ENCODE data around the gene LRRTM3. TPM values are rescaled to one million over a fixed set of nuclear protein-coding genes. Genes with fewer than 3 reads are reported as not detected.

LRRTM3 gene
- polyA plus RNA-seq, 2 of the 4 experiments (the other 2 are of a cell fraction) = not detected

DNA sequence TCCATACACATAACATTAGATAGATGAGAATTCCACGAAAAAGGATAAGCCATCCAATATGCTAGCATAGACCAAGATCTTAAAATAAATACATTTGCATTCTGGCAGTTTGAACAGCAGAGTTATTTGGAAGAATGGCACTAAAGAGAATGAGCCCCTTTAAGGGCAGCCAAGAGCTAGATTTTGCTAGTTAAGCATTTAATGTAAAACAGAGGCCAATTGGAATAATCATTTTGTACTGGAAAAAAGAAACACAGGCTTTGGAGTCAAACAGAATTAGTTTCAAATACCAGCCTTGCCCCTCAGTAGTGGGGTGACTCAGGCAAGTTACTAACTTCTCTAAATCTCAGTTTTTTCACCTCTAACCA lies 56.2 kb downstream of the LRRTM3 start:
- Histone ChIP-seq H3K4me3 (no peak overlapping the region), H3K4me1 (no peaks in the 10 kb centered on the region), H3K9me3 (no peaks in the 10 kb centered on the region), H3K27ac (no peak overlapping the region), H3K4me2 (no peak overlapping the region)
- FAIRE-seq = no peak
- CTCF ChIA-PET = interaction anchor here (0.6 kb wide), 1 partner anchor 1326 kb away, joined by 3 read pairs; no protein-coding TSS in a partner anchor
- no peak for DNase-seq (ENCODE audit: low read depth in 1 of 2, low spot score in 1 of 2)
- WGBS (ENCODE audit: missing lambda C conversion rate) = 0% methylated on average over 1 of the region's 1 CpG
- POLR2A ChIA-PET = no interaction called here
- TF ChIP-seq MAFK (IDR thresholded peaks at IDR 0.05; ENCODE audit: partially characterized antibody) (peak; percentile 21), JUN (IDR thresholded peaks at IDR 0.05) (no peak)
- no peak for ATAC-seq

DNA sequence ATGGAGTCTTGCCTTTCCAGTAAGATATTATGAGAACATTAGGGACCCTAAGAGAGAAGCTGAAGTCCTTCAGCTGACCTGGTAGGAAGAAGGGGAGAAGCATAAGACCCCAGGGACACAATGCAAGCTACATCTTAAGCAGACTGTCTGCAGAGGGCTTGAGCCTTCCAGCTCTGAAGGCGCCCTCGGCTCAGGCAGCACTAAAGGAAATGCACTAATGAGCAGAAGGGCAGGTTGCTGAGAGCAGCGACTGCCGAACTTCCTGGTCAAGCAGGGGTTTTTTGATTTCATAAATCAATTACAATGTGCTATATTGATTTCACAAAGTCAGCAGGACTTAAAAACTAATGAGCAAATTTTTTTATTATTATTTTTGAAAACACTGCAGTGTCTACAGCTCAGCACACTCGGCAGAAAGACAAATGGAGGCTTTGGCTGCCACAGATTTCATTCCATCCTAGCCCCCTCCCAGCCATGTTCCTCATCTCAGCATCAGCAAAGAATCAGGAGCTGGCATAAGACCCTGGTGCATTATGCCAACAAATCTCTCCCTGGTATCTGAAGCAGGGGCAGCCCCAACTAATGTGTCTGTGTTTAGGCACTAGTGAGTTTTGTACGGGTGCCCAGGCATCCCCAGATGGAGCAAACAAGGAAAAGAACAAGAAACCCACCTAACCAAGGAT lies 57.1 kb downstream of the LRRTM3 start:
- ChIA-PET CTCF (interaction anchor here (0.9 kb wide), 1 partner anchor 16 kb away, joined by 3 read pairs; no protein-coding TSS in a partner anchor), POLR2A (no interaction called here)
- ATAC-seq (no peak), FAIRE-seq (no peak), DNase-seq (ENCODE audit: low read depth in 1 of 2, low spot score in 1 of 2) (no peak)
- under 1% methylated on average over 6 of the region's 6 CpGs for WGBS (ENCODE audit: missing lambda C conversion rate)
- H3K4me3 ChIP-seq = no peak overlapping the region
- H3K9me3 ChIP-seq = no peaks in the 10 kb centered on the region
- H3K4me2 ChIP-seq = no peak overlapping the region
- H3K4me1 ChIP-seq = no peaks in the 10 kb centered on the region
- H3K27ac ChIP-seq = no peak overlapping the region
- TF ChIP-seq, protein P1, sequence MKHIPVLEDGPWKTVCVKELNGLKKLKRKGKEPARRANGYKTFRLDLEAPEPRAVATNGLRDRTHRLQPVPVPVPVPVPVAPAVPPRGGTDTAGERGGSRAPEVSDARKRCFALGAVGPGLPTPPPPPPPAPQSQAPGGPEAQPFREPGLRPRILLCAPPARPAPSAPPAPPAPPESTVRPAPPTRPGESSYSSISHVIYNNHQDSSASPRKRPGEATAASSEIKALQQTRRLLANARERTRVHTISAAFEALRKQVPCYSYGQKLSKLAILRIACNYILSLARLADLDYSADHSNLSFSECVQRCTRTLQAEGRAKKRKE (CRISPR knock-in tag; IDR thresholded peaks at IDR 0.05; ENCODE audit: low read depth) = no peak
- TF ChIP-seq RARB (CRISPR knock-in tag; IDR thresholded peaks at IDR 0.05) (no peak), JUNB (IDR thresholded peaks at IDR 0.05) (no peak), RCOR1 (IDR thresholded peaks at IDR 0.05; ENCODE audit: low read depth, low read length) (no peak), NFE2L2 (conservative IDR thresholded peaks at IDR 0.05; ENCODE audit: low read length) (no peak), FOSL2 (IDR thresholded peaks at IDR 0.05) (no peak), FOSL2 (CRISPR knock-in tag; IDR thresholded peaks at IDR 0.05) (no peak), POLR2AphosphoS2 (conservative IDR thresholded peaks at IDR 0.05; ENCODE audit: low read length) (no peak)

DNA sequence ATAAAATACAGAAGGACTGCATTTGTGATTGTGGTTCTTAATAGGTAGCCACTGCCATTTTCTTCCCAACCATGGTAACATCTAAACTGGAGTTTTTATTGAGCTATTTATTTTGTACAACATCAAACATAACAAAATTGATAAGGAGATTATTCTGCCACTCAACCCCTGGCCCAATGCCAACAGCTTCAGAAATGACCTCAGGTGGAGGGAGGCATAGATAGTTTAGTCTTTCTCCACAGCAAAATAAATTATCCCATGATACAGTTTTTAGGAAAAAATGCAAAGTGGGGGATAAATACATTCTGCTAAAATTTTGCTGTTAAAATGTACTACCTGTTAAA lies 57.6 kb downstream of the LRRTM3 start:
- H3K4me2 ChIP-seq = no peak overlapping the region
- ChIA-PET CTCF (interaction anchor here (0.9 kb wide), 1 partner anchor 15 kb away, joined by 3 read pairs; no protein-coding TSS in a partner anchor), POLR2A (no interaction called here)
- no peak for TF ChIP-seq EP300 (IDR thresholded peaks at IDR 0.05)
- TF ChIP-seq EHMT2 (IDR thresholded peaks at IDR 0.05; ENCODE audit: low read depth) = no peak
- TF ChIP-seq MAZ (IDR thresholded peaks at IDR 0.05; ENCODE audit: borderline replicate concordance, low read depth, low read length) = no peak
- no peak for TF ChIP-seq POLR2AphosphoS2 (conservative IDR thresholded peaks at IDR 0.05; ENCODE audit: low read length)
- TF ChIP-seq KDM1A (IDR thresholded peaks at IDR 0.05; ENCODE audit: low read depth) = no peak
- no peak for TF ChIP-seq TP53 (CRISPR knock-in tag; IDR thresholded peaks at IDR 0.05)
- TF ChIP-seq POLR2A (IDR thresholded peaks at IDR 0.05; ENCODE audit: low read length) = no peak
- TF ChIP-seq HOXB13 (CRISPR knock-in tag; IDR thresholded peaks at IDR 0.05; ENCODE audit: low read depth) = no peak
- no peak for TF ChIP-seq ZC3H11A (IDR thresholded peaks at IDR 0.05)
- no peak for TF ChIP-seq JUN (IDR thresholded peaks at IDR 0.05)
- no peak for TF ChIP-seq MYC (IDR thresholded peaks at IDR 0.05; ENCODE audit: borderline replicate concordance, low read length)
- no peak for TF ChIP-seq CBX8 (IDR thresholded peaks at IDR 0.05)
- TF ChIP-seq JUNB (IDR thresholded peaks at IDR 0.05) = no peak
- TF ChIP-seq MAFK (IDR thresholded peaks at IDR 0.05; ENCODE audit: partially characterized antibody) = no peak
- TF ChIP-seq RCOR1 (IDR thresholded peaks at IDR 0.05; ENCODE audit: low read depth, low read length) = no peak
- TF ChIP-seq, protein P1 (CRISPR knock-in tag; IDR thresholded peaks at IDR 0.05; ENCODE audit: low read depth) = no peak
- TF ChIP-seq, protein P2, sequence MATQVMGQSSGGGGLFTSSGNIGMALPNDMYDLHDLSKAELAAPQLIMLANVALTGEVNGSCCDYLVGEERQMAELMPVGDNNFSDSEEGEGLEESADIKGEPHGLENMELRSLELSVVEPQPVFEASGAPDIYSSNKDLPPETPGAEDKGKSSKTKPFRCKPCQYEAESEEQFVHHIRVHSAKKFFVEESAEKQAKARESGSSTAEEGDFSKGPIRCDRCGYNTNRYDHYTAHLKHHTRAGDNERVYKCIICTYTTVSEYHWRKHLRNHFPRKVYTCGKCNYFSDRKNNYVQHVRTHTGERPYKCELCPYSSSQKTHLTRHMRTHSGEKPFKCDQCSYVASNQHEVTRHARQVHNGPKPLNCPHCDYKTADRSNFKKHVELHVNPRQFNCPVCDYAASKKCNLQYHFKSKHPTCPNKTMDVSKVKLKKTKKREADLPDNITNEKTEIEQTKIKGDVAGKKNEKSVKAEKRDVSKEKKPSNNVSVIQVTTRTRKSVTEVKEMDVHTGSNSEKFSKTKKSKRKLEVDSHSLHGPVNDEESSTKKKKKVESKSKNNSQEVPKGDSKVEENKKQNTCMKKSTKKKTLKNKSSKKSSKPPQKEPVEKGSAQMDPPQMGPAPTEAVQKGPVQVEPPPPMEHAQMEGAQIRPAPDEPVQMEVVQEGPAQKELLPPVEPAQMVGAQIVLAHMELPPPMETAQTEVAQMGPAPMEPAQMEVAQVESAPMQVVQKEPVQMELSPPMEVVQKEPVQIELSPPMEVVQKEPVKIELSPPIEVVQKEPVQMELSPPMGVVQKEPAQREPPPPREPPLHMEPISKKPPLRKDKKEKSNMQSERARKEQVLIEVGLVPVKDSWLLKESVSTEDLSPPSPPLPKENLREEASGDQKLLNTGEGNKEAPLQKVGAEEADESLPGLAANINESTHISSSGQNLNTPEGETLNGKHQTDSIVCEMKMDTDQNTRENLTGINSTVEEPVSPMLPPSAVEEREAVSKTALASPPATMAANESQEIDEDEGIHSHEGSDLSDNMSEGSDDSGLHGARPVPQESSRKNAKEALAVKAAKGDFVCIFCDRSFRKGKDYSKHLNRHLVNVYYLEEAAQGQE (IDR thresholded peaks at IDR 0.05) = no peak
- no peaks in the 10 kb centered on the region for H3K9me3 ChIP-seq
- no peaks in the 10 kb centered on the region for H3K4me1 ChIP-seq
- DNase-seq (ENCODE audit: low read depth in 1 of 2, low spot score in 1 of 2) (no peak), ATAC-seq (no peak), FAIRE-seq (no peak)
- no peak overlapping the region for H3K27ac ChIP-seq
- H3K4me3 ChIP-seq = no peak overlapping the region
